ENCODE data around the gene PAX7.

DNA sequence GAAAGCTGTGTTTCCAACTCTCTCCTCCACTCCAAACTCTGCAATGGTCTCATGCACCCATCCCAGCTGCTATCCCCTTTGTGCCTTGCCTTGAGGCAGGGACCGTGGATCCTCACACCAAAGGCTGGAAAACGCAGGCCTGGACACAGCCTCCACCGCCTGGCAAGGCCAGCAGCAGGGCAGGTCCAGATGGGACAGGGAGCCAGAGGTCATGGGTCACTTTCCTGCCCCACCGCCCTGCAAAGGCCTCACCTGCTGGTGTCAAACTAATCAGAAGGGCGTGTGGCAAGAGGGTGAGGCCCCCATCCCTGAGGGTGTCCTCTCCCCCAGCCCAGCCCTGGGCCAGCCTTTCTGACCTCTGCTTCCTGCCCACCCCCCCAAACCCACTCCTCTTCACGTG, 106.3 kb downstream of the PAX7 start:
- TF ChIP-seq REST (IDR thresholded peaks at IDR 0.05; ENCODE audit: insufficient read depth in 1 of 2, low read depth in 2 of 2, low read length in 2 of 2) (no peak), TAF1 (IDR thresholded peaks at IDR 0.05; ENCODE audit: borderline replicate concordance, insufficient read depth, low read length) (no peak), POLR2AphosphoS5 (IDR thresholded peaks at IDR 0.05; ENCODE audit: low read depth, low read length) (no peak), SIN3A (IDR thresholded peaks at IDR 0.05; ENCODE audit: borderline replicate concordance, insufficient read depth, low read length) (no peak)

Data from PFSK-1 (cell line).